GM23248 (cell line): ENCODE results near the gene PHC2.

Experiments
- EZH2 ChIP-seq: fragments of 200-600 bp; sonication (generic); IDR thresholded peaks from 2 replicates; pipeline ENCODE4 v1.6.1; 2018; ENCODE audit warnings: antibody characterized with exemption, mild to moderate bottlenecking; ENCODE audit not compliant: insufficient read depth, poor library complexity, severe bottlenecking
- EZH2phosphoT487 ChIP-seq: fragments of 200-600 bp; sonication (generic); IDR thresholded peaks from 2 replicates; pipeline ENCODE4 v1.6.1; 2018; ENCODE audit warnings: antibody characterized with exemption, moderate library complexity, mild to moderate bottlenecking, low read depth; ENCODE audit not compliant: insufficient read depth

GRCh38 chr1:33353531-33353930, 77.4 kb downstream of the PHC2 start:
- TF ChIP-seq EZH2phosphoT487 = no peak
- no peak for TF ChIP-seq EZH2
